IPS-NIHi7 (cell line): Measurements from ENCODE around the gene ROGDI.

ENCODE experiments used
- DNase-seq: peaks from one replicate; pipeline ENCODE4 v3.0.0; 2012; ENCODE audit warnings: mixed read lengths; ENCODE audit errors: extremely low spot score

The ROGDI gene

GRCh38 chr16:4765511-4766474 lies 36.6 kb downstream of the ROGDI start:
- DNase-seq, result no peak

- no peak for DNase-seq
Observed at GRCh38 chr16:4763791-4764190, 38.6 kb downstream of the ROGDI start.

- DNase-seq, result no peak
Observed at GRCh38 chr16:4762205-4762604, 40.2 kb downstream of the ROGDI start.

- DNase-seq, result no peak
Observed at GRCh38 chr16:4760221-4760910, 42.1 kb downstream of the ROGDI start.

- no peak for DNase-seq
Observed at GRCh38 chr16:4755687-4756086, 46.7 kb downstream of the ROGDI start.

GRCh38 chr16:4754865-4755264 lies 47.6 kb downstream of the ROGDI start:
- no peak for DNase-seq

- no peak for DNase-seq
Observed at GRCh38 chr16:4753227-4753626, 49.2 kb downstream of the ROGDI start.

- DNase-seq, result no peak
Observed at GRCh38 chr16:4752351-4753100, 49.9 kb downstream of the ROGDI start.

- DNase-seq, result no peak
Observed at GRCh38 chr16:4750896-4751295, 51.5 kb downstream of the ROGDI start.

- DNase-seq, result no peak
Observed at GRCh38 chr16:4749700-4750257, 52.7 kb downstream of the ROGDI start.

GRCh38 chr16:4748682-4749411 lies 53.6 kb downstream of the ROGDI start:
- DNase-seq, result no peak

- no peak for DNase-seq
Observed at GRCh38 chr16:4747906-4748681, 54.3 kb downstream of the ROGDI start.

- no peak for DNase-seq
Observed at GRCh38 chr16:4746991-4747574, 55.4 kb downstream of the ROGDI start.
